Endodermal cell (in vitro differentiated cells): ENCODE results near the gene MMADHC. TPM values are rescaled to one million over a fixed set of nuclear protein-coding genes. Genes with fewer than 3 reads are reported as not detected.

Experiments
- DNase-seq: peaks from one replicate; pipeline ENCODE4 v3.0.0-alpha.2; 2017
- H3K27ac ChIP-seq: 2 replicates; pipeline ENCODE4 v1.5.1; 2013; ENCODE audit warnings: mild to moderate bottlenecking, low read depth, low read length, moderate library complexity
- H3K27me3 ChIP-seq: 2 replicates; pipeline ENCODE4 v1.6.1; 2013; ENCODE audit warnings: mild to moderate bottlenecking, low read length, moderate library complexity; ENCODE audit not compliant: insufficient read depth, control insufficient read depth, poor library complexity, severe bottlenecking
- H3K36me3 ChIP-seq: 2 replicates; pipeline ENCODE4 v1.7.0; 2013; ENCODE audit warnings: mild to moderate bottlenecking, low read length, moderate library complexity; ENCODE audit not compliant: control insufficient read depth, insufficient read depth
- H3K4me1 ChIP-seq: one replicate; pipeline ENCODE4 v1.7.0; 2013; ENCODE audit warnings: low read length; ENCODE audit not compliant: control insufficient read depth, insufficient read depth
- H3K4me3 ChIP-seq: 2 replicates; pipeline ENCODE4 v1.5.1; 2013; ENCODE audit warnings: mild to moderate bottlenecking, low read length, moderate library complexity
- H3K9ac ChIP-seq: 2 replicates; pipeline ENCODE4 v1.6.1; 2013; ENCODE audit warnings: mild to moderate bottlenecking, low read length, moderate library complexity; ENCODE audit not compliant: poor library complexity, severe bottlenecking; ENCODE audit errors: extremely low read depth
- H3K9me3 ChIP-seq: 2 replicates; pipeline ENCODE4 v1.6.1; 2013; ENCODE audit warnings: mild to moderate bottlenecking, low read length, moderate library complexity; ENCODE audit not compliant: control insufficient read depth
- H3K27ac Mint-ChIP-seq: 2 replicates; pipeline ENCODE4 v1.8.0; 2020; ENCODE audit warnings: mixed read lengths
- H3K27me3 Mint-ChIP-seq: 2 replicates; pipeline ENCODE4 v1.8.0; 2021; ENCODE audit warnings: mild to moderate bottlenecking, mixed read lengths; ENCODE audit not compliant: insufficient read depth
- H3K36me3 Mint-ChIP-seq: 2 replicates; pipeline ENCODE4 v1.8.0; 2020; ENCODE audit warnings: low read depth, mixed read lengths
- H3K4me1 Mint-ChIP-seq: 2 replicates; pipeline ENCODE4 v1.8.0; 2020; ENCODE audit warnings: mixed read lengths
- H3K4me3 Mint-ChIP-seq: 2 replicates; pipeline ENCODE4 v1.8.0; 2020; ENCODE audit warnings: mild to moderate bottlenecking, moderate library complexity, mixed read lengths
- H3K9me3 Mint-ChIP-seq: 2 replicates; pipeline ENCODE4 v1.8.0; 2020; ENCODE audit warnings: mild to moderate bottlenecking, mixed read lengths
- WGBS, 2 experiments: methylation state at CpG; one replicate each; pipeline versions ENCODE4 v1.1.5 to v1.1.7; 2013; ENCODE audit warnings: missing lambda C conversion rate in 2 of 2, mixed read lengths in 1 of 2; ENCODE audit not compliant: insufficient coverage in 1 of 2, insufficient read length in 1 of 2; 5-methylcytosine and 5-hydroxymethylcytosine counted together
- total RNA-seq, 2 donors: library from RNA; stranded (reverse); fragmentation: NEBNext Ultra II Directional in 1 of 2; extraction: Animal tissue kit (Norgen Biotek cat#: 25700) in 1 of 2; gene quantifications; 2 replicates in 1 of 2; 3 replicates in 1 of 2; pipeline ENCODE4 v1.2.1, GENCODE V29; 2021
- TF ChIP-seq, protein P1 (sequence below): fragments of 200-600 bp; sonication (generic); conservative IDR thresholded peaks from 2 replicates; pipeline ENCODE4 v1.5.0; 2021; ENCODE audit warnings: antibody characterized with exemption, mild to moderate bottlenecking

The MMADHC gene
- total RNA-seq, 2 donors from 2014 or later, result 105 to 108 TPM

GRCh38 chr2:149625271-149625670 is 37.7 kb upstream of the MMADHC start:
- no peak overlapping the region for H3K27ac ChIP-seq
- DNase-seq, result no peak
- Mint-ChIP-seq H3K9me3 (no peaks in the 10 kb centered on the region), H3K27me3 (no peaks in the 10 kb centered on the region), H3K36me3 (no peaks in the 10 kb centered on the region), H3K27ac (no peak overlapping the region), H3K4me3 (no peak overlapping the region), H3K4me1 (peaks cover 31% of the 10 kb centered on the region)
- no peaks in the 10 kb centered on the region for H3K27me3 ChIP-seq
- WGBS, 2 experiments, result 84 to 93% methylated on average over 2 to 3 of the region's 3 CpGs
- TF ChIP-seq, protein P1, sequence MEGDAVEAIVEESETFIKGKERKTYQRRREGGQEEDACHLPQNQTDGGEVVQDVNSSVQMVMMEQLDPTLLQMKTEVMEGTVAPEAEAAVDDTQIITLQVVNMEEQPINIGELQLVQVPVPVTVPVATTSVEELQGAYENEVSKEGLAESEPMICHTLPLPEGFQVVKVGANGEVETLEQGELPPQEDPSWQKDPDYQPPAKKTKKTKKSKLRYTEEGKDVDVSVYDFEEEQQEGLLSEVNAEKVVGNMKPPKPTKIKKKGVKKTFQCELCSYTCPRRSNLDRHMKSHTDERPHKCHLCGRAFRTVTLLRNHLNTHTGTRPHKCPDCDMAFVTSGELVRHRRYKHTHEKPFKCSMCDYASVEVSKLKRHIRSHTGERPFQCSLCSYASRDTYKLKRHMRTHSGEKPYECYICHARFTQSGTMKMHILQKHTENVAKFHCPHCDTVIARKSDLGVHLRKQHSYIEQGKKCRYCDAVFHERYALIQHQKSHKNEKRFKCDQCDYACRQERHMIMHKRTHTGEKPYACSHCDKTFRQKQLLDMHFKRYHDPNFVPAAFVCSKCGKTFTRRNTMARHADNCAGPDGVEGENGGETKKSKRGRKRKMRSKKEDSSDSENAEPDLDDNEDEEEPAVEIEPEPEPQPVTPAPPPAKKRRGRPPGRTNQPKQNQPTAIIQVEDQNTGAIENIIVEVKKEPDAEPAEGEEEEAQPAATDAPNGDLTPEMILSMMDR, result no peak
- H3K36me3 ChIP-seq, result no peaks in the 10 kb centered on the region
- H3K9me3 ChIP-seq, result no peaks in the 10 kb centered on the region
- no peak overlapping the region for H3K4me3 ChIP-seq
- no peak overlapping the region for H3K9ac ChIP-seq
- peaks cover 7% of the 10 kb centered on the region for H3K4me1 ChIP-seq

DNA sequence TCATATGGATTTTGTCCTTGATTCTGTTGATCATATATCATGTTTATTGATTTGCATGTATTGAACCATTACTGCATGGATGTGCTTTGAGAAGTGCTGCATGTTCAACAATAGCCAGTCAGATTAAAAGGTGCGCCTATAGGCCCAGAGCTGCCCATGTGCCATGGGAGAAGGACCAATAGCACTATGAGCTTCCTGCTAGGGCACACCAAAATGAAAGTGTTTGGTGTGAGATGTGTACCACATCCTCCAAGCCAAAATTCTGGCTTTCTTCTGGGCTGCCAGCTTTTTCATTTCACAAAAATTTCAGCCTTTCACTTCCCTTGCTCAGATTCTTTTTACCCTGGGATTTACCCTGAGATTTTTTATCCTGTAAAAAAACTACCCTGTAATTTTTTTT is 34.8 kb upstream of the MMADHC start:
- 93 to 100% methylated on average over 1 of the region's 1 CpG for WGBS, 2 experiments
- Histone ChIP-seq H3K27ac (no peak overlapping the region), H3K9ac (no peak overlapping the region), H3K27me3 (no peaks in the 10 kb centered on the region), H3K36me3 (no peaks in the 10 kb centered on the region), H3K9me3 (no peaks in the 10 kb centered on the region), H3K4me3 (no peak overlapping the region), H3K4me1 (peaks cover 7% of the 10 kb centered on the region)
- H3K4me1 Mint-ChIP-seq, result peaks cover 31% of the 10 kb centered on the region
- no peaks in the 10 kb centered on the region for H3K36me3 Mint-ChIP-seq
- TF ChIP-seq, protein P1, result no peak
- no peaks in the 10 kb centered on the region for H3K9me3 Mint-ChIP-seq
- no peak overlapping the region for H3K27ac Mint-ChIP-seq
- no peak overlapping the region for H3K4me3 Mint-ChIP-seq
- no peaks in the 10 kb centered on the region for H3K27me3 Mint-ChIP-seq
- DNase-seq, result no peak

DNA sequence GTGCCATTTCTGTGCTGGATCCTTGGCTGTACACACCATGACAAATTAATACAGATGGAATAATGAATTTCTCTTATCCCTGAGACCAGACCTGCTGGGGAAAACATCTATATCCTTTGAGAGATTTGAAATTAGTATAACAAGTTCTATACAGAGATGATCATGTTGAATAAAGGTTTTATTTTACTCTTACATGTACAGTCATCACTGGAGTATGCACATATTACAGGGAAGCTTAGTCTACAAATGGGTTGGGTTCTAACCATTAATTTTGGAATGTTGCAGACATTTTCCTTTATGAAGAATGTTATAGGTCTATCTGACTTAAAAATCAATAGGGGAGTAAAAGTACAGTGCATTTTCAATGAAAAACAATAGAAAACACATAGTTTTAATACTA is 29.9 kb upstream of the MMADHC start:
- TF ChIP-seq, protein P1, result no peak
- Histone ChIP-seq H3K9ac (no peak overlapping the region), H3K27ac (no peak overlapping the region), H3K27me3 (no peaks in the 10 kb centered on the region), H3K4me3 (no peak overlapping the region), H3K36me3 (no peaks in the 10 kb centered on the region), H3K4me1 (no peaks in the 10 kb centered on the region), H3K9me3 (no peaks in the 10 kb centered on the region)
- Mint-ChIP-seq H3K9me3 (no peaks in the 10 kb centered on the region), H3K27ac (no peak overlapping the region), H3K4me1 (no peaks in the 10 kb centered on the region), H3K36me3 (no peaks in the 10 kb centered on the region), H3K4me3 (no peak overlapping the region), H3K27me3 (no peaks in the 10 kb centered on the region)
- no peak for DNase-seq
